Measurements from ENCODE around the gene ZC3H12D.
"Not testable (repeated sequence)": the region's sequence is repeated elsewhere in the genome, so short reads cannot be mapped to it uniquely, and the experiment has no call there.

Gene ZC3H12D

DNA sequence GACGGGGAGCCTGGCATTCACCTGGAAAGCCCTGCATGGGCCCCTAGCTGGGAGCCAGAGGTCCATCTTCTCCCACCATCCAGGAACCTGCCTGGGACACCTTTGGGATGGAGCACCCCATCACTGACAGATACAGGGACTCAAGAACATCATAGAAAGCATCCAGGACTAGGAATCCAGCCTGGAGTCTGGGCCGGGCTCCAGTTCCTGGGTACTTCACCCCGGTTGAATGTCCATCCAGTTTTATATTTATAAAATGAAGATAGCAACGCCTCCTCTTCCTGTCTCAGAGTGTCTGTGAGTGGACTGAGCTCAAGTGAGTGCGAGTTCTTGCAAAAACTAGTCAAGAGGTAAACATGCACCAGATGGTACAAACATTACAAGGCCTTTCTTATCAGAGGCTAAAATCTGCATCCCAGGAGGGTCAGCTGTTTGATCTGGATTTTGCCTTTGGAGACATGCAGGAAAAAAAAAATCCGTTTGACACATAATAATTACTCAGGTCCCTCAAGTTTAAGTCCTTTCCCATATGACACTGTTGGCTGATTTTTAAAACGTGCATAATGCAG is 27.4 kb downstream of the ZC3H12D start:
- no peak for DNase-seq

DNA sequence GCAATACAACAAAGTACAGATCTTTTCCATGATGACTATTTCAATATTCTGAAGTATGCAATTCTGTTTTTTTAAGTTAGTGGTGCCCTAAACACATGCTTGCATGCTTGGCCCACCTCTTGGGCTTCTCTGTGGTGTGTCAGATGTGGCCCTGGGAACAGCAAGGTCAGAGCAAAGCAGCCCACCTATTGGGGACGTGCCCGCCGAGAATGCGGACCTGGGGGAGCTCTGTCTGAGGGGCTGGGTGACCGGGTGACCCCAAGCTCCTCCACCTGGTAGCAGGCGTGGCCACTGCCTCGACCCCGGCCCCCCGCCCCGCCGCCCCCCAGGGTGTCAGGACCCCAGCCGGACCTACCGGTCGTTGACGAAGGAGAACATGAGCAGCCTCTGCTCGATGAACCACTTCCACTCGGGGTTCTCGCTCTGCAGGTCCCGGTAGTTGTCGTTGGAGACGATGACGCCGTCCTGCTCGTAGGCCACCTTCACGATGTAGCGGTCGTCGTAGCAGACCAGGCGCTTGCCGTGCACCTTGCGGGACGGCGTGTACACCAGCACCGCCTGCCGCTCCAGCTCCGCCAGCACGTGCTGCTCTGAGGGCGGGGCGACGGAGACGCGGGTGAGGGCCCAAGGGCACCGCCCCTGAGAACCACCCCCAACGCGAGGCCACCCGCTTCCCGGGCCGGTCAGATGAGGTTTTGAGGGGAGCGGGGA is 28.3 kb downstream of the ZC3H12D start:
- DNase-seq, result no peak

DNA sequence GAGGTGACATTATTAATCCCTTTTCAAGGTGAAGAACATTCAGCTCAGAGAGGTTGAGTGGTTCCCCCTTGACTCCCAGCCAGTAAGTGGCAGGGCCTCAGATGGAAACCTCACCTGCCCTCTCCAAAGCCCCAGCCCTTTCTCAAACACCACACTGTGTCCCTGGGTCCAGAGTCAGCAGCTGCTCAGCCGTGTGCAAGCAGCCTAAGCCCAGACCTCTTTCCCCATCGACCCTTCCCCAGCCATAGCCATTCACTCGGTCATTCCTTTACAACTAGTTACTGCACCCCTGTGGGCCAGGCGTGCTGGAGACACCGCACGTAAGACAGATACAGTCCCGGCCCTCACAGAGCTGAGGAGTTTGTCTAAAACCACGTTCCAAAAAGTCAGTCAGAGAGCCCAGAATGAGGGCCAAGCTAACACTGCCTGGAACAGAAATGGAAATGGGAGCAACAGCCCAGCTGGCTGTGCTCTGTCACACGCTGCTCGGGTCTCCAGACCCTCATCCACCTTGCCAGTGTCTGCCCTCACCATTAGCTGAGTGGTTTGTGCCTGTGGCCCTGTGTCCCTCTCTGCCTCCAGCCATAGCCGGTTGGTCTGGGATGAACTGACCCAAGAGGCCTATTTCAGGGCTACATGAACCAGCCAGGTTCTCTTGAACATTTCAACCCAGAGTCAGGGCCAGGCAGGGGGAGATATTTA is 29.6 kb downstream of the ZC3H12D start:
- DNase-seq, result no peak

DNA sequence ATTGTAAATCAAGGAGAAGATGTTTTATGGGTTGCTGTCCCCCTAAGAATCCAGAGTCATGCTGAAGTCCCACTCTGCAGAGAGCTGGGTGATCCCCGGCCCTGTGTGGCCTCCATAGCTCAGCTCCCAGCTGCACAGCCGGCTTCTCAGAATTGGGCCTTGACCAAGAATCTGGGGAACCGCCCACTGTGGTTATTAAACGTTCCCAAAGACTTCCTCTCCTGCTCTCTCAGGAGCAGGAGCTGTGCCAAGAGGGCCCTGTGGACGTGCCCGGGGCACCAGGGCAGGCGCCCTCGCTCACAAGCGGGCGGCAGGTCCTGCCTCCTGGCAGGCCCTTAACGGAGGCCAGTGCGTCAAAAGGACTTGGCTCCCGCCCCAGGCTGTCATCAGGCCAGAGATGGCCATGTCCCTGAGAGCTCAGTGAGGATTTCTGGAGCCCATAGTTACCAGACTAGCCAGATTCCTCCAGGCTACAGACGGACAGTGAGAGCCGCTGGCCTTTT is 30.4 kb downstream of the ZC3H12D start:
- DNase-seq, result no peak

DNA sequence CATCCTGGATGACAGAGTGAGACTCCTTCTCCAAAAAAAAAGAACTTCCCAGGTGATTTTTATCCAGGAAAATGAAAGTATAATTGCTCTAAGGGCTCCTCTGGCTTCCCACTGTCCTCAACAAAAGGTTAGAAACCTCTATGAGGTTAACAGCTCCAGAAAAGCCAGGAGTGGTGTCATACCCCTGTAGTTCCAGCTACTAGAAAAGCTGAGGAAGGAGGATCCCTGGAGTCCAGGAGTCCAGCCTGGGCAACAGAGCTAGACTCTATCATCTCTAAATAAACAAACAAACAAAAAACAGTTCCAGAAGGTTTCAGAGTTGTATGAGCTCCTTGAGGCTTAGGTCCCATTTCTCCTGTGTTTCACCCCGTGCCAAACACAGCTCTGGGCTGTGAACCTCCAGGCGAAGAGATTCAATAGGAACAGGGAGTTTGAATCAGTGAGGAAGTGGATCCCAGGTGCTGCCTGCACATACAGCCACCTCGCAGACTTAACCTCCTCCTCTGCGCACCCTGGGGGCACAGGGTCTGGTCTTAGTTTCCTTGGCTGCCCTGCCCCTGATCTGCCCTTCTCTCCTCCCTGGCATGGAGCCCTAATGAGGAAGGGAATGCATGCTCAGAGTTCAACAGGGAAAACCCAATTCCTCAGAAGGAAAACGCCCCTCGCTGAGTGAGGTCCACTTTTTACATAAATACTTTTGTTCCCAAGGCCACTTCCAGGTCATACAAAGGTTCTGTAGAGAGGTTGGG is 31.0 kb downstream of the ZC3H12D start:
- DNase-seq, result no peak

DNA sequence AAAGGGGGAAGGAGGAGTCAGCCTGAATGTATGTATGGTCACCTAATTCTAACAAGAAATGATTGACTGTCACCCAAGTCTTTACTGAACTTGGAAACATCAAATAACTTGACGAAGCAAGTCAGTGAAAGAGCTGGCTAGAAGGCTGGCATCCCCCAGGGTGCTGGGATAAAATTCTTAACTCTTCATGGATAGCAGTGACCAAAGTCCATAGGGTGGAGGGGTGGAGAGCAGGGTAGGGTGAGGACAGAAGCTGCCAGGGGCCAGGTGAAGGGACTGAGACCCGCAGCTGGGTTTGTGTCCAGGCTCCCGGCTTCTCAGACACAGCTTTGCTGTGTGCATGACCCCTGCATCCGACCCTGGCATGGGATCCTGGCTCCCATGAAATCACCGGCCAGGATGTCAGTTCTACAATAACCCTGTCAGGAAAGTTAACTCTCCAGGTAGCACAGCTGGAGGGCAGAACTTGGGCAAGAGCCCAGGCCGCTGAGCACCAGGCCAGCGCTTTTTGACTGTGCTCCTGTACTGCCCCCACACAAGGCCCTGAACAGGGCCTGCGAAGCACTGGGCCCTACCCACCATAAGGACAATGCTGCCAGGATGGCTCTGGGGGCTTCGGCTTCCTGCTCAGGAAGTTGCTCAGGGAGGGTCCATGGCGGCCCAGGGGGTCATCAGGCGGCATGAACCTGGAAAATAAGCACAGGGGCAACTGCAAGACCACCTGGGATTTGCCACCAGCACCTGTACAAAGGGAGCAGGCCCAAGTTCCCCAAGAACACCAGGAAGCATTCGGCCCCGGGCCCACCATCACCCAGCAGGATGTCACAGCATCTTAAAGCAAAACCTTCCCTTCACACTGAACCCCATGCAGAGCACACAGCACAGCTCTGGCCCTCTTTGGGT is 32.5 kb downstream of the ZC3H12D start:
- no peak for DNase-seq

DNA sequence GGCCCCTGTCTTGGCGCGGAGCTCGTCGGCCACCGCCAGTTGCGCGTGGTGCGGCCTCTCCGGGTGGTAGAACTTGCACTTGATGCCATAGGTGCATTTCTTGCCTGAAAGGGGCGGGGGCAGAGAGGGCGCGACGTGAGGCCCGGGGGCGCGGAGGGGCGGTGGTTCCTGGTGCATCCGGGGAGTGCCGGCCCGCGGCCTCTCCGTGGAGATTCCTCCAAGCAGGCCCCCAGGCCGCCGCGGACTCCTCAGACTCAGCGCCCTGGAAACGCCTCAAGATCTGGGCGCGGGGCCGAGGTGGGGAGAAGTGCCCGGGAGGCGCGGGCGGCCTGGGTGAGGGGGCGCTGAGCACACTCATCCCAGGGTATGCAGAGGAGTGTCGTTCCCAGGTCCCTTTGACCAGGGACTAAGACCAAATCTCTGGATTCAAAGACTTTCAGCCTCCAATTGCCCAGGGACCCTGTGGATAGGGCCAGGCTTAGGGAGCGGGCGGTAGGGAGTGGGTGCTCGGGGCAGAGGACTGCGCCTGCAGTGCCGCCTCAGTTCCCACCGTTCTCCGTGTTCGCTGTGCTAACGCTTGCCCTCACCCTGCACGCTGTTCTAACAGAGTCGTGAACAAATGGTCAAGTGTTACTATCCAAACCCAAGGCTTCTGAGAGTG is 33.3 kb downstream of the ZC3H12D start:
- no peak for DNase-seq

GRCh38 chr6:149450679-149451375 is 34.0 kb downstream of the ZC3H12D start:
- DNase-seq, result no peak

DNA sequence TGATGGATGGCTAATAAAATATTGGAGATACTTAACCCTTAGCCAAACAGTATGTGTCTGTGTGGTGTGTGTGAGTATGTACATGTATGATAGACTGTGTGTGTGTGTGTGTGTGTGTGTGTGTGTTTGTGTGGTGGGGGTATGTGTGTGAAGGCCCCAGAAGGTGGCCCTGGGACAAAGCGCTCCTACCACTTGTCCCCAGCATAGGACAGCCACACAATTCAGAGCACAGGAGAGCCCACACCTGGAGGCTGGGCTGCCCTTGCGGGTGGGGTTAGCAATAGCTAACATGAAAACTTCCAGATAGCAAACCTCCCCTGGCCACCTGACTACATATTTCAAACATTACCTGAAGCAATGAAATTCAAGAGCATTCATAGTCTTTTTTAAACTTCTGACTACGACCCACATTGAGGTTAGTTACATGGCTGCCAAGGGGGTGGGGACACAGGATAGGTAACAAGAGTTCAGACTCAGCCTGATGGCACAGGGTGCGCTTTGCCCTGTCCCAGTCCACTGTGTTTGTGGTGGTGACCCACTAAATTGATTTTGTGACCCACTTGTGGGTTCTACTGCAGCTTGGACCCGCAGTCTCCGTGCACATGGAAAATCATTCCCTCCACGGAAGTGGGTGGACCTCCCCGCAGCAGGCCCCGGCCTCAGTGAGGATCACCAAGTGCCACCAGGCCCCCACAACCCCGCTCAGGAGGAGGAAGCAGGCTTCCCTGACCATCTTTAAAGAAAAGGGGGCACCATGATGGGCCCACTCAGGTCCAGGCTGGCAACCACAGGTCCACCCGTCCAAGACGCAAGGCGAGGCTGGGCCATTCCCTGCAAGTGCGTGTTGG is 34.8 kb downstream of the ZC3H12D start:
- DNase-seq, result no peak

- DNase-seq, result no peak
Observed at GRCh38 chr6:149448821-149449453, 35.9 kb downstream of the ZC3H12D start.

- no peak for DNase-seq
Observed at GRCh38 chr6:149446791-149447376, 37.9 kb downstream of the ZC3H12D start.

GRCh38 chr6:149445573-149445972 is 39.2 kb downstream of the ZC3H12D start:
- no peak for DNase-seq

- DNase-seq, result peak; percentile 44
Observed at GRCh38 chr6:149445095-149445466, 39.7 kb downstream of the ZC3H12D start.

- not testable (repeated sequence) for DNase-seq
Observed at GRCh38 chr6:149444360-149445094, 40.3 kb downstream of the ZC3H12D start.

DNA sequence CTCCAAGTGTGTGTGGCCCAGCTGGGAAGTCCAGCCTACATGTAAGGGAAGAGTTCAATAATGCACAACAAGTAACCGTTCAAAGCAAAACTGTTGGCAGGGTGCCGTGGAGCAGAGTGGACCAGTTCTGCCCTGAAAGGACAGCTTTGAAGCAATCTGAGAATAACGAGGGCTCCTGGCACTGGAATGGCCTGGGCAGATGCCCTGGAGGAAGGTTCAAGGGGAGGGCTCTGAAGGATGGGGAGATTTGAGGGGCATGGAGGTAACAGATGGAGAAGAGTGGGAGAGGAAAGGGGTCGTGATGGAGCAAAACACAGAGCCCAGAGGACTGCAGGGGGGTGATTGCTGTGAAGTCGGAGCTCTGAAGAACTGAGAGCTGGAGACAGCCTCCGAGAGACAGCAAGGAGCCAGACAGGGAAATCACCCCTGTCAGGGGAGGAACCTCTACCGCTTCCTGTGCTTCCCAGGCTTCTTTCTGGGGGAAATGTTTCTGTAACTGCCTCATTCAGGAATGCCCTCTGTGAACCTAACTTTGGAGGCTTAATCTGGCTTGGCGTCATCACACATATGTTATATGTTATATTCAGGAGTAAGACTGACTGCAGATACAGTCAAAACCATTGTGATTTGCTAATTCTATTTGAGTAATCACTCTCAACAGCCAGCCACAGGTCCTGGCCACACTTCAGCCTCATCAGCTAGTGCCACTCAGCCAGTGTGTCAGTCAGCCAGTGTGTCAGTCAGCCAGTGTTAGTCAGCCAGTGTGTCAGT is 41.2 kb downstream of the ZC3H12D start:
- DNase-seq, result no peak

- no peak for DNase-seq
Observed at GRCh38 chr6:149441740-149442139, 43.1 kb downstream of the ZC3H12D start.
